ENCODE measurements around the gene NUDT8.
A peak's percentile ranks its signal among the peaks of the same experiment; 100 is the strongest.

Gene NUDT8

GRCh38 chr11:67629386-67630227 is at the start of gene NUDT8:
Gene NUDT8 (minus strand): TSS chr11:67629937. CDS start chr11:67629911, 26 bp downstream.
- DNase-seq (ENCODE audit: low spot score): peak; percentile 91

GRCh38 chr11:67675058-67675747 is 45.5 kb upstream of the NUDT8 start:
- no peak for DNase-seq (ENCODE audit: low spot score)

GRCh38 chr11:67674442-67674871 is 44.7 kb upstream of the NUDT8 start, which contains the start of gene ALDH3B2:
Gene ALDH3B2 (minus strand): TSS chr11:67674623. CDS start chr11:67666935, 7,688 bp downstream.
- DNase-seq (ENCODE audit: low spot score): no peak

- DNase-seq (ENCODE audit: low spot score): no peak
Measured at GRCh38 chr11:67673902-67674301, 44.2 kb upstream of the NUDT8 start.

- no peak for DNase-seq (ENCODE audit: low spot score)
Measured at GRCh38 chr11:67673358-67673757, 43.6 kb upstream of the NUDT8 start.

GRCh38 chr11:67671211-67671520 is 41.4 kb upstream of the NUDT8 start:
- DNase-seq (ENCODE audit: low spot score): no peak

GRCh38 chr11:67670316-67671210 is 40.8 kb upstream of the NUDT8 start:
- DNase-seq (ENCODE audit: low spot score): no peak

- no peak for DNase-seq (ENCODE audit: low spot score)
Measured at GRCh38 chr11:67668192-67668551, 38.4 kb upstream of the NUDT8 start.

- no peak for DNase-seq (ENCODE audit: low spot score)
Measured at GRCh38 chr11:67667490-67668191, 37.9 kb upstream of the NUDT8 start.

GRCh38 chr11:67666676-67667489 is 37.1 kb upstream of the NUDT8 start:
- peak; percentile 7 for DNase-seq (ENCODE audit: low spot score)

- no peak for DNase-seq (ENCODE audit: low spot score)
Measured at GRCh38 chr11:67666303-67666645, 36.5 kb upstream of the NUDT8 start.

- DNase-seq (ENCODE audit: low spot score): peak; percentile 32
Measured at GRCh38 chr11:67665541-67666302, 36.0 kb upstream of the NUDT8 start.

GRCh38 chr11:67664696-67665540 is 35.2 kb upstream of the NUDT8 start:
- DNase-seq (ENCODE audit: low spot score): no peak

- no peak for DNase-seq (ENCODE audit: low spot score)
Measured at GRCh38 chr11:67664213-67664585, 34.5 kb upstream of the NUDT8 start.

- peak; percentile 5 for DNase-seq (ENCODE audit: low spot score)
Measured at GRCh38 chr11:67663532-67664212, 33.9 kb upstream of the NUDT8 start.

GRCh38 chr11:67662835-67663531 is 33.2 kb upstream of the NUDT8 start:
- DNase-seq (ENCODE audit: low spot score): peak; percentile 2

- peak; percentile 1 for DNase-seq (ENCODE audit: low spot score)
Measured at GRCh38 chr11:67662142-67662834, 32.6 kb upstream of the NUDT8 start.

All from hepatic stellate cell (primary cell).